ENCODE results near the gene PTGES3.

PTGES3 gene

GRCh38 chr12:56709759-56710376 lies 21.8 kb upstream of the PTGES3 start:
- TF ChIP-seq YY1 (IDR thresholded peaks at IDR 0.05; ENCODE audit: low read depth) (no peak), FOXM1 (IDR thresholded peaks at IDR 0.05; ENCODE audit: borderline replicate concordance, low read depth) (no peak), NFIC (IDR thresholded peaks at IDR 0.05) (no peak), TEAD4 (IDR thresholded peaks at IDR 0.05) (no peak), TAF1 (IDR thresholded peaks at IDR 0.05; ENCODE audit: low read depth) (no peak), USF1 (IDR thresholded peaks at IDR 0.05) (no peak), CEBPB (IDR thresholded peaks at IDR 0.05) (no peak), MAX (IDR thresholded peaks at IDR 0.05) (no peak), EGR1 (IDR thresholded peaks at IDR 0.05) (no peak), CREB1 (IDR thresholded peaks at IDR 0.05; ENCODE audit: low read depth) (no peak), EP300 (IDR thresholded peaks at IDR 0.05; ENCODE audit: borderline replicate concordance) (no peak), TCF12 (IDR thresholded peaks at IDR 0.05; ENCODE audit: low read depth) (no peak), REST (IDR thresholded peaks at IDR 0.05; ENCODE audit: low read depth) (no peak), ZBTB7A (IDR thresholded peaks at IDR 0.05; ENCODE audit: low read depth) (no peak), RAD21 (IDR thresholded peaks at IDR 0.05; ENCODE audit: low read depth) (no peak)

- no peak for TF ChIP-seq REST (IDR thresholded peaks at IDR 0.05; ENCODE audit: low read depth)
- TF ChIP-seq TAF1 (IDR thresholded peaks at IDR 0.05; ENCODE audit: low read depth), result no peak
- TF ChIP-seq NFIC (IDR thresholded peaks at IDR 0.05), result no peak
- TF ChIP-seq ZBTB7A (IDR thresholded peaks at IDR 0.05; ENCODE audit: low read depth), result no peak
- TF ChIP-seq MAX (IDR thresholded peaks at IDR 0.05), result no peak
- no peak for TF ChIP-seq CREB1 (IDR thresholded peaks at IDR 0.05; ENCODE audit: low read depth)
- no peak for TF ChIP-seq USF1 (IDR thresholded peaks at IDR 0.05)
- TF ChIP-seq EGR1 (IDR thresholded peaks at IDR 0.05), result no peak
- TF ChIP-seq TCF12 (IDR thresholded peaks at IDR 0.05; ENCODE audit: low read depth), result no peak
- TF ChIP-seq TEAD4 (IDR thresholded peaks at IDR 0.05), result no peak
- TF ChIP-seq FOXM1 (IDR thresholded peaks at IDR 0.05; ENCODE audit: borderline replicate concordance, low read depth), result no peak
- TF ChIP-seq RAD21 (IDR thresholded peaks at IDR 0.05; ENCODE audit: low read depth), result no peak
These were observed 11.1 kb upstream of the PTGES3 start for GRCh38 chr12:56699020-56699661.

GRCh38 chr12:56695327-56696101 lies 7.4 kb upstream of the PTGES3 start:
- TF ChIP-seq MAX (IDR thresholded peaks at IDR 0.05) (no peak), RAD21 (IDR thresholded peaks at IDR 0.05; ENCODE audit: low read depth) (no peak), TCF12 (IDR thresholded peaks at IDR 0.05; ENCODE audit: low read depth) (no peak)

GRCh38 chr12:56694161-56694560 lies 6.1 kb upstream of the PTGES3 start:
- TF ChIP-seq YY1 (IDR thresholded peaks at IDR 0.05; ENCODE audit: low read depth), result no peak
- TF ChIP-seq EP300 (IDR thresholded peaks at IDR 0.05; ENCODE audit: borderline replicate concordance), result no peak
- TF ChIP-seq TCF12 (IDR thresholded peaks at IDR 0.05; ENCODE audit: low read depth), result no peak
- TF ChIP-seq MAX (IDR thresholded peaks at IDR 0.05), result no peak
- TF ChIP-seq EGR1 (IDR thresholded peaks at IDR 0.05), result no peak
- TF ChIP-seq RAD21 (IDR thresholded peaks at IDR 0.05; ENCODE audit: low read depth), result no peak
- TF ChIP-seq CEBPB (IDR thresholded peaks at IDR 0.05), result no peak
- TF ChIP-seq CREB1 (IDR thresholded peaks at IDR 0.05; ENCODE audit: low read depth), result no peak
- no peak for TF ChIP-seq FOXM1 (IDR thresholded peaks at IDR 0.05; ENCODE audit: borderline replicate concordance, low read depth)
- no peak for TF ChIP-seq ZBTB7A (IDR thresholded peaks at IDR 0.05; ENCODE audit: low read depth)
- no peak for TF ChIP-seq TAF1 (IDR thresholded peaks at IDR 0.05; ENCODE audit: low read depth)
- TF ChIP-seq REST (IDR thresholded peaks at IDR 0.05; ENCODE audit: low read depth), result no peak
- no peak for TF ChIP-seq NFIC (IDR thresholded peaks at IDR 0.05)
- no peak for TF ChIP-seq TEAD4 (IDR thresholded peaks at IDR 0.05)
- TF ChIP-seq USF1 (IDR thresholded peaks at IDR 0.05), result no peak

All from Ishikawa (cell line).